ENCODE data around the gene RMND1.

DNA sequence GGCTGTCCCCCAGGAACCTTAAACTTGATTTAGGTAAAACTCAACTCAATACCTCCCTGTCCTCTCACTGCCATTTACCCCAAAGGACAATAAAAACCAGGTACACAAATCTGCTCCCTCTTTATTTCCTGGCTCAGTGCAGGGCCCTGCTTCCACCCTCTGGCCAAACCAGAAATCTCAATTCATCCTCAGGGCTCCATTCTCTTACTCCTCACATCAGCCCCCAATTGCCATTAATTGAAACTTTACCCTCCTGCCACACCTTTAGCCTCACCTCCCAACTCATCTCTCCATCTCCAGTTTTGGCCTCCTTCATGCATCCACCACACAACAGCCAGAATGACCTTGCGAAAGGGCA is 71.1 kb downstream of the RMND1 start:
- TF ChIP-seq, protein P1, sequence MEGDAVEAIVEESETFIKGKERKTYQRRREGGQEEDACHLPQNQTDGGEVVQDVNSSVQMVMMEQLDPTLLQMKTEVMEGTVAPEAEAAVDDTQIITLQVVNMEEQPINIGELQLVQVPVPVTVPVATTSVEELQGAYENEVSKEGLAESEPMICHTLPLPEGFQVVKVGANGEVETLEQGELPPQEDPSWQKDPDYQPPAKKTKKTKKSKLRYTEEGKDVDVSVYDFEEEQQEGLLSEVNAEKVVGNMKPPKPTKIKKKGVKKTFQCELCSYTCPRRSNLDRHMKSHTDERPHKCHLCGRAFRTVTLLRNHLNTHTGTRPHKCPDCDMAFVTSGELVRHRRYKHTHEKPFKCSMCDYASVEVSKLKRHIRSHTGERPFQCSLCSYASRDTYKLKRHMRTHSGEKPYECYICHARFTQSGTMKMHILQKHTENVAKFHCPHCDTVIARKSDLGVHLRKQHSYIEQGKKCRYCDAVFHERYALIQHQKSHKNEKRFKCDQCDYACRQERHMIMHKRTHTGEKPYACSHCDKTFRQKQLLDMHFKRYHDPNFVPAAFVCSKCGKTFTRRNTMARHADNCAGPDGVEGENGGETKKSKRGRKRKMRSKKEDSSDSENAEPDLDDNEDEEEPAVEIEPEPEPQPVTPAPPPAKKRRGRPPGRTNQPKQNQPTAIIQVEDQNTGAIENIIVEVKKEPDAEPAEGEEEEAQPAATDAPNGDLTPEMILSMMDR (IDR thresholded peaks at IDR 0.05), result no peak
- TF ChIP-seq POLR2A (IDR thresholded peaks at IDR 0.05) (no peak), EP300 (IDR thresholded peaks at IDR 0.05) (no peak)
